Neural progenitor cell (in vitro differentiated cells): ENCODE data around the gene ZNF266.

Experiments used
- EZH2phosphoT487 ChIP-seq: fragments of 200-600 bp; sonication (generic); IDR thresholded peaks from 2 replicates; pipeline ENCODE4 v1.6.1; 2017; ENCODE audit warnings: antibody characterized with exemption
- TF ChIP-seq, protein P1 (sequence below): fragments of 200-600 bp; sonication (generic); IDR thresholded peaks from 2 replicates; pipeline ENCODE4 v1.5.1; 2017; ENCODE audit warnings: antibody characterized with exemption, mild to moderate bottlenecking

GRCh38 chr19:9461938-9462337, 26.6 kb upstream of the ZNF266 start:
- TF ChIP-seq, protein P1, sequence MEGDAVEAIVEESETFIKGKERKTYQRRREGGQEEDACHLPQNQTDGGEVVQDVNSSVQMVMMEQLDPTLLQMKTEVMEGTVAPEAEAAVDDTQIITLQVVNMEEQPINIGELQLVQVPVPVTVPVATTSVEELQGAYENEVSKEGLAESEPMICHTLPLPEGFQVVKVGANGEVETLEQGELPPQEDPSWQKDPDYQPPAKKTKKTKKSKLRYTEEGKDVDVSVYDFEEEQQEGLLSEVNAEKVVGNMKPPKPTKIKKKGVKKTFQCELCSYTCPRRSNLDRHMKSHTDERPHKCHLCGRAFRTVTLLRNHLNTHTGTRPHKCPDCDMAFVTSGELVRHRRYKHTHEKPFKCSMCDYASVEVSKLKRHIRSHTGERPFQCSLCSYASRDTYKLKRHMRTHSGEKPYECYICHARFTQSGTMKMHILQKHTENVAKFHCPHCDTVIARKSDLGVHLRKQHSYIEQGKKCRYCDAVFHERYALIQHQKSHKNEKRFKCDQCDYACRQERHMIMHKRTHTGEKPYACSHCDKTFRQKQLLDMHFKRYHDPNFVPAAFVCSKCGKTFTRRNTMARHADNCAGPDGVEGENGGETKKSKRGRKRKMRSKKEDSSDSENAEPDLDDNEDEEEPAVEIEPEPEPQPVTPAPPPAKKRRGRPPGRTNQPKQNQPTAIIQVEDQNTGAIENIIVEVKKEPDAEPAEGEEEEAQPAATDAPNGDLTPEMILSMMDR, result no peak
- no peak for TF ChIP-seq EZH2phosphoT487
